IMR-90 (cell line): ENCODE measurements around the gene EXTL2. TPM values are rescaled to one million over a fixed set of nuclear protein-coding genes. Genes with fewer than 3 reads are reported as not detected.

Source experiments
- ATAC-seq: fragments of 200-7000 bp; cut with Tn5 transposase; 2 replicates; pipeline ENCODE4 v1.9.1; 2020; ENCODE audit warnings: low read depth, mild to moderate bottlenecking, moderate library complexity
- BruUV-seq: library from RNA; stranded (reverse); fragments of 400-500 nt; replicated peaks from 2 replicates; lab custom pipeline; 2021; lab: Mats Ljungman, UMichigan
- CTCF ChIA-PET: fragments of 300-600 bp; formaldehyde crosslinking; extraction: SDS; loops from one replicate; lab custom pipeline; 2021; ENCODE audit warnings: antibody characterized with exemption; lab: Yijun Ruan, JAX
- POLR2A ChIA-PET: fragments of 300-600 bp; sonication (Branson Sonifier 250); formaldehyde crosslinking; loops from one replicate; lab custom pipeline; 2022; ENCODE audit warnings: antibody characterized with exemption; ENCODE audit not compliant: unreplicated experiment; lab: Charles Lee
- DNase-seq: peaks from one replicate; pipeline ENCODE4 v3.0.0; 2013
- H2AFZ ChIP-seq: replicated peaks from 2 replicates; pipeline ENCODE3; 2013; ENCODE audit warnings: low read length, mild to moderate bottlenecking; ENCODE audit not compliant: poor library complexity
- H2AK5ac ChIP-seq: 2 replicates; pipeline ENCODE4 v1.6.1; 2013; ENCODE audit warnings: low read depth, low read length, inconsistent platforms
- H2AK9ac ChIP-seq: replicated peaks from 2 replicates; pipeline ENCODE3; 2013; ENCODE audit warnings: mild to moderate bottlenecking, low read depth, low read length, moderate library complexity; ENCODE audit not compliant: poor library complexity
- H2BK120ac ChIP-seq: 2 replicates; pipeline ENCODE4 v1.6.1; 2013; ENCODE audit warnings: low read depth, low read length, inconsistent platforms
- H2BK15ac ChIP-seq: 3 replicates; pipeline ENCODE4 v1.6.1; 2013; ENCODE audit warnings: low read depth, low read length, inconsistent platforms
- H2BK20ac ChIP-seq: 2 replicates; pipeline ENCODE4 v1.6.1; 2013; ENCODE audit warnings: low read depth, mild to moderate bottlenecking, inconsistent platforms, low read length, moderate library complexity
- H2BK5ac ChIP-seq: 2 replicates; pipeline ENCODE4 v1.6.1; 2013; ENCODE audit warnings: mild to moderate bottlenecking, low read depth, low read length, inconsistent platforms; ENCODE audit not compliant: poor library complexity, severe bottlenecking
- H3K14ac ChIP-seq: replicated peaks from 2 replicates; pipeline ENCODE4 v1.6.1; 2013; ENCODE audit warnings: low read depth, low read length, inconsistent platforms
- H3K18ac ChIP-seq: 2 replicates; pipeline ENCODE4 v1.6.1; 2013; ENCODE audit warnings: low read depth, low read length, control low read depth
- H3K23ac ChIP-seq: 2 replicates; pipeline ENCODE4 v1.6.1; 2013; ENCODE audit warnings: low read depth, low read length, inconsistent platforms
- H3K27ac ChIP-seq: 2 replicates; pipeline ENCODE4 v1.5.1; 2013; ENCODE audit warnings: mild to moderate bottlenecking, control low read depth, low read length; ENCODE audit not compliant: insufficient read depth
- H3K27me3 ChIP-seq: 2 replicates; pipeline ENCODE4 v1.6.1; 2013; ENCODE audit warnings: low read length; ENCODE audit not compliant: control insufficient read depth, insufficient read depth
- H3K36me3 ChIP-seq: 2 replicates; pipeline ENCODE4 v1.6.1; 2013; ENCODE audit warnings: low read length, mixed read lengths; ENCODE audit not compliant: control insufficient read depth, insufficient read depth
- H3K4ac ChIP-seq: 2 replicates; pipeline ENCODE4 v1.6.1; 2013; ENCODE audit warnings: low read depth, low read length, inconsistent platforms
- H3K4me1 ChIP-seq: 2 replicates; pipeline ENCODE4 v1.6.1; 2013; ENCODE audit warnings: low read length, mixed read lengths; ENCODE audit not compliant: control insufficient read depth, insufficient read depth
- H3K4me2 ChIP-seq: 2 replicates; pipeline ENCODE4 v1.6.1; 2013; ENCODE audit warnings: low read depth, mild to moderate bottlenecking, control low read depth, low read length, moderate library complexity
- H3K4me3 ChIP-seq: 2 replicates; pipeline ENCODE4 v1.5.1; 2013; ENCODE audit warnings: low read depth, mild to moderate bottlenecking, control low read depth, low read length, moderate library complexity; ENCODE audit not compliant: insufficient read depth
- H3K56ac ChIP-seq: 2 replicates; pipeline ENCODE4 v1.6.1; 2013; ENCODE audit warnings: low read length, inconsistent platforms; ENCODE audit not compliant: insufficient read depth; ENCODE audit errors: extremely low read depth
- H3K79me1 ChIP-seq, 2 experiments: 2 replicates each; pipeline ENCODE4 v1.6.1; 2013; ENCODE audit warnings: low read length in 2 of 2, inconsistent platforms in 1 of 2, low read depth in 1 of 2
- H3K9ac ChIP-seq: 2 replicates; pipeline ENCODE4 v1.6.1; 2013; ENCODE audit warnings: low read depth, low read length, control low read depth
- H3K9me1 ChIP-seq: 2 replicates; pipeline ENCODE4 v1.6.1; 2013; ENCODE audit warnings: low read length, inconsistent platforms; ENCODE audit not compliant: insufficient read depth
- H3K9me3 ChIP-seq: 2 replicates; pipeline ENCODE4 v1.6.1; 2013; ENCODE audit warnings: low read length; ENCODE audit not compliant: control insufficient read depth, insufficient read depth
- H4K20me1 ChIP-seq: 2 replicates; pipeline ENCODE4 v1.6.1; 2013; ENCODE audit warnings: low read length, inconsistent platforms; ENCODE audit not compliant: insufficient read depth
- H4K5ac ChIP-seq: 2 replicates; pipeline ENCODE4 v1.6.1; 2013; ENCODE audit warnings: mild to moderate bottlenecking, low read depth, low read length, control low read depth
- H4K8ac ChIP-seq, 2 experiments: 2 replicates each; pipeline ENCODE4 v1.6.1; 2013; ENCODE audit warnings: low read depth in 2 of 2, low read length in 2 of 2, control low read depth in 1 of 2, inconsistent platforms in 1 of 2
- H4K91ac ChIP-seq: 2 replicates; pipeline ENCODE4 v1.6.1; 2013; ENCODE audit warnings: low read depth, low read length, inconsistent platforms; ENCODE audit not compliant: insufficient read depth
- CEBPB ChIP-seq: IDR thresholded peaks from 2 replicates; pipeline ENCODE4 v1.6.1; 2012; ENCODE audit warnings: low read depth, low read length, improper control_type of control experiment
- ELK1 ChIP-seq: fragments of 150-350 bp; IDR thresholded peaks from 2 replicates; pipeline ENCODE4 v1.6.1; 2016; ENCODE audit warnings: low read depth, mild to moderate bottlenecking, low read length, moderate library complexity, borderline replicate concordance
- MAFK ChIP-seq: IDR thresholded peaks from 2 replicates; pipeline ENCODE4 v1.6.1; 2012; ENCODE audit warnings: low read depth, low read length, improper control_type of control experiment
- WGBS, 2 experiments: methylation state at CpG; one replicate each; pipeline versions ENCODE4 v1.1.5 to v1.1.7; 2013; ENCODE audit warnings: missing lambda C conversion rate in 2 of 2; ENCODE audit not compliant: insufficient read length in 1 of 2; ENCODE audit errors: extremely low coverage in 2 of 2; 5-methylcytosine and 5-hydroxymethylcytosine counted together
- dilution Hi-C: fragments of 300-500 bp; cut with HindIII; formaldehyde crosslinking; loops from one replicate; pipeline ENCODE4 v1.14.3; 2018; ENCODE audit warnings: low sequenced_read_pairs; ENCODE audit not compliant: unreplicated experiment
- in situ Hi-C: fragments of 300-500 bp; cut with MboI; formaldehyde crosslinking; loops from 3 replicates; pipeline ENCODE4 v1.14.3; 2019; ENCODE audit warnings: low sequenced_read_pairs, inconsistent platforms, mixed read lengths
- intact Hi-C: fragments of 100-400 bp; cut with micrococcal nuclease; formaldehyde crosslinking; loops from 2 replicates; pipeline ENCODE4 v1.10.0; 2022
- polyA plus RNA-seq, 3 experiments: library from polyadenylated mRNA; depleted of rRNA; stranded (reverse); fragments of >200 nt; gene quantifications; 2 replicates each; pipeline ENCODE4 v1.2.3, GENCODE V29; 2012; ENCODE audit warnings: low replicate concordance in 1 of 3
- total RNA-seq: library from RNA; depleted of rRNA; stranded (reverse); fragments of >200 nt; gene quantifications from 2 replicates; pipeline ENCODE4 v1.2.3, GENCODE V29; 2012

EXTL2 gene
- total and polyA plus RNA-seq, 2 of the 4 experiments (the other 2 are of a cell fraction): 24.9 to 27.6 TPM

GRCh38 chr1:100861379-100861778 lies 33.3 kb downstream of the EXTL2 start:
- in situ Hi-C loops: loop anchor here (5.0 to 10.0 kb wide), 3 partner anchors 254 to 1057 kb away; no protein-coding TSS in a partner anchor
- Histone ChIP-seq H3K79me1 (no peaks in the 10 kb centered on the region), H2BK5ac (peak overlapping the region; percentile 81), H3K36me3 (no peaks in the 10 kb centered on the region), H3K4me3 (no peak overlapping the region), H2BK20ac (peak overlapping the region; percentile 95), H2BK15ac (peak overlapping the region; percentile 53; the same call in 2 of the 3 replicates), H3K9me3 (peaks cover 2% of the 10 kb centered on the region; the same call in 1 of the 2 replicates), H3K4me2 (no peak overlapping the region), H4K20me1 (no peaks in the 10 kb centered on the region), H4K91ac (peak overlapping the region; percentile 63; the same call in 1 of the 2 replicates), H3K27ac (no peak overlapping the region), H3K14ac (0 out of 2 replicates have a peak overlapping the region, but pooled peaks have one; percentile 22), H4K5ac (peak overlapping the region; percentile 45; the same call in 1 of the 2 replicates), H2BK120ac (peak overlapping the region; percentile 92), H3K9me1 (no peaks in the 10 kb centered on the region; the same call in 1 of the 2 replicates), H3K27me3 (no peaks in the 10 kb centered on the region), H4K8ac (peak overlapping the region in 1 of 2 experiments; percentile 46; a peak in 2 of 4 replicates), H3K9ac (no peak overlapping the region), H3K18ac (peak overlapping the region; percentile 61; the same call in 1 of the 2 replicates), H3K4ac (peak overlapping the region; percentile 88), H3K4me1 (peaks cover 18% of the 10 kb centered on the region), H2AK9ac (no peak overlapping the region), H2AFZ (no peak overlapping the region), H3K23ac (0 out of 2 replicates have a peak overlapping the region, but pooled peaks have one; percentile 19), H3K56ac (no peak overlapping the region), H2AK5ac (peak overlapping the region; percentile 80)
- POLR2A ChIA-PET: no interaction called here
- CTCF ChIA-PET: no interaction called here
- 100% methylated on average over 1 of the region's 1 CpG for WGBS, 2 experiments
- intact Hi-C loops: no loop called here
- BruUV-seq: no TSS peak
- 0 out of 2 replicates have a peak, but pooled peaks have one; percentile 41 for TF ChIP-seq MAFK
- TF ChIP-seq CEBPB: peak; percentile 79
- TF ChIP-seq ELK1: no peak
- dilution Hi-C loops: no loop called here
- peak; percentile 19 for DNase-seq
- no peak for ATAC-seq
